ENCODE data around the gene RIPPLY1.

The RIPPLY1 gene, protein sequence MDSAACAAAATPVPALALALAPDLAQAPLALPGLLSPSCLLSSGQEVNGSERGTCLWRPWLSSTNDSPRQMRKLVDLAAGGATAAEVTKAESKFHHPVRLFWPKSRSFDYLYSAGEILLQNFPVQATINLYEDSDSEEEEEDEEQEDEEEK

DNA sequence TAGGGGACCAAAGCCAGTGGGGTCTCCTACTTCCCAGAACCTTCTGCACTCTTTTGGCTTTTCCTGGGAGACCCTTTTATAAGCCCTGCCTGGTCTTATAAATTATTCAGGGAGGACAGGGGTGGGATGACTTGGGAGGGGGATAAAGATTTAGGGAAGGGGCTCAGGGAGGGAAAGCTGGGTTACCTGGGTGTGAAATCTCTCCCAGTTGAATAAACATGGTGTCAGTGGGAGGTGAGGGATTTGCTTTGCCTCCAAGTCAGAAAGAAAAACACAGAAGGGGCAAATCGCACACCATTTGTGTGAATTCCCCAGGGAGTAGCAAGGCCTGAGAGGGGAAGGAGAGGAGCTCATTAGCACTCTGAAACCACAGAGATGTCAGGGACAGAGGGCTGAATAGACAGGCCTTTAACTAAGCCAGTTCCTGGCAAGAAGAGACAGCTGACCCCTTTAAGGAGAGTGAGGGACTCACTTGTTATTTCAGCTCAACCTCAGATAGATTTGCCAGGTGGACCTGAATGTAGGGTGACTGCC is at the start of gene RIPPLY1:
Gene RIPPLY1 (minus strand): TSS at position 51 of the 534 bp plus-strand sequence. CDS start 54 bp downstream, outside the sequence.
- no peak for DNase-seq

DNA sequence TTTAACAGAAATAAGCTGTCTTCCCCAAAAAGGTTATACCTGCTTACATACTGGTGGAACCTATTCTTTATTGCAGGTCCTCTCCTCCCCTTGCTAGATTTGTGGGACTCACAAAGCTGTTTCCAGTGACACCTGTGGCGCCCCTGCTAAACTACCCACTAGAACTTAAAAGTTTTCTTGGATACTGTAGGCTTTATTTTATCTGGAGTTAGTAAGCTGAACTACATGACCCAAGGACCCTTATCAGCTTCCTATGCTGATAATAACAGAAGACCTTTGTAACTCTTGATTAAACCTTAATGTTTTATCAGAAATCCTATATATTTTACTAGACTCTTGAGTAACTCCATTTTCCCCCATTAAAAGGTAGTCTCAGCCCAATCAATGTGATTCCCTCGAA is 49.4 kb upstream of the RIPPLY1 start:
- DNase-seq, result no peak

DNA sequence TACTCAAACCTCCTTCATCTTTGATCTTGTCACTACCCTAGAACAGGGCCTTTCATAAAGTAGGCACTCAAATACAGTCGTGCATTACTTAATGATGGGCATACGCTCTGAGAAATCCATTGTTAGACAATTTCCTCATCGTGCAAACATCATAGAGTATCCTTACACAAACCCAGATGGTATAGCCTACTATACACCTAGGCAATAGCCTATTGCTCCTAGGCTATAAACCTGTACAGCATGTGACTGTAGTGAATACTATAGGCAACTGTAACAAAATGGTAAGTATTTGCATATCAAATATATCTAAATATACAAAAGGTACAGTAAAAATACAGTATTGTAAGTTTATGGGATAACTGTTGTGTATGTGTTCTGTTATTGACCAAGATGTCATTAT is 48.9 kb upstream of the RIPPLY1 start:
- DNase-seq, result no peak

DNA sequence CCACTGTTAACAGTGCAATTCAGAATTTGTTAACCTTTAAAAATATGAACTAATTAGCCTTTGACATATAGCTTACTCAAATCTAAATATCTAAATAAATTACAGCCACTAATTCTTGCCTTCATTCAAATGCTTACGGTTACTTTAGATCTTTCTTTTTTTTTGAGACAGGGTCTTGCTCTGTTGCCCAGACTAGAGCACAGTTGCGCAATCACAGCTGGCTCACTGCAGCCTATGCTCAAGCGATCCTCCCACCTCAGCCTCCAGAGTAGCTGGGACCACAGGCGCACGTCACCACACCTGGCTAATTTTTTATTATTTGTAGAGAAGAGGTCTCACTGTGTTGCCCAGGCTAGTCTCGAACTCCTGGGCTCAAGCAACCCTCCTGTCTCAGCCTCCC is 48.1 kb upstream of the RIPPLY1 start:
- DNase-seq, result no peak

DNA sequence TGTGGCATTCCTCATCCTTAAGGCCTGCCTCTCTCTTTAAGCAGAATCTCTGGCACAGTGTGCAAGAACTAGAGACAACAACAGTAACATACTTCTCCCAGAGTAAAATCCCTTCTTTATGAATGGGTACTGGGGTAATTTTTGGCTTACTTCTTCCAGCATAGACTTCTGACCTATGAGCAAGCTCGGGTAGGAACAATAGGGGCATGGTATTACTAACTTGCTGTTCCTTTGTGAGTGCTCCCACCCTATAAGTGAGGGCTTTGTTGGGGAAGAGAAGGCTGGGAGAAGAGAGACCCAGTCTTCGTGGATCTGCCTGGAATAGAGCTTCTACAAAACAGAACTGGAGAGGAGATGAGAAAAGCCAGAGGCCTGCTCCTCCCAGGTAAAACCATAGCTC is 47.2 kb upstream of the RIPPLY1 start:
- DNase-seq, result no peak

DNA sequence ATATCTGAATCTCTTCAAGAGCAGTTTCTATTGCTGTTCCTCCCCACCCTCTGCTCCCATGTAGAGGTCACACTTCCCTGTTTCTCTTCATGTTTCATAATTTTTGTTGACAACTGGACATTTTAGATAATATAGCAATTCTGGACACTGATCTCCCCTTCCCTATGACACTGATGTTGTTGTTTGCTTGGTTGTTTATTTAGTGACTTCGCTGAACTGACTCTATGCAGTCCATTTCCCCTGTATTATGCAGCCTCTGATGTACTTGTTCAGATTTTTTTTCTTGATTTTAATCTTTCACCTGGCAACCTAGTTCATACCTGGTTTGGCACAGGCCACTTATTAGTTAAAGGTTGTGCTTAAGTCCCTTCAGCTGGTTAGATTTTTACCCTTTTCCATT is 46.2 kb upstream of the RIPPLY1 start:
- DNase-seq, result no peak

DNA sequence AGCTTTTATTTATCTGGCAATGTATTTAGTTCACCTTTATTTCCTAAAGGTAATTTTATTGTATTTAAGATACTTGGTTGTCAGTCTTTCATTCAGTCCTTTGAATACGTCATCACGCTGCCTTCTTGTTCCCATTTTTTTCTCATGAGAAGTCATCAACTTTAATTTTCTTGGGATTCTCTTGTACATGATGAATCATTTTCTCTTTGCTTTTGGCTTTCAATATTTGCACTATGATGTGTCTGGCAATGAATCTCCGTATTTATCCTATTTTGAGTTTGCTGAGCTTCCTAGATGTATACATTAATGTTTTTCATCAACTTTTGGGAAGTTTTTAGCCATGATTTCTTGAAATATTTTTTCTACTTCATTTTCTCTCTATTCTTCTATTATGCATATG is 45.5 kb upstream of the RIPPLY1 start:
- DNase-seq, result no peak

DNA sequence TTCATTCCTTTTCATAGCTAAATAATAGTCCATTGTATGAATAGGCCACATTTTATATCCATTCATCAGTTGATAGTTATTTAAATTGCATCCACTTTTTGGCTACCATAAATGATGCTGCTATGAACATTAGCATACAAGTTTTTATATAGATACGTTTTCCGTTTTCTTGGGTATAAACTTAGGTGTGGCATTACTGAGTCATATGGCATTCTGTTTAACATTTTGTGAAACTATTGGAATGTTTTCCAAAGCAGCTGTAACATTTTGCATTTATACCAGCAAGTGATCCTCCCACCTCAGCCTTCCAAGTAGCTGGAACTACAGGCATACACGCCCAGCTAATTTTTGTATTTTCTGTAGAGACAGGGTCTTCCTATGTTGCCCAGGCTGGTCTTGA is 43.3 kb upstream of the RIPPLY1 start:
- no peak for DNase-seq

DNA sequence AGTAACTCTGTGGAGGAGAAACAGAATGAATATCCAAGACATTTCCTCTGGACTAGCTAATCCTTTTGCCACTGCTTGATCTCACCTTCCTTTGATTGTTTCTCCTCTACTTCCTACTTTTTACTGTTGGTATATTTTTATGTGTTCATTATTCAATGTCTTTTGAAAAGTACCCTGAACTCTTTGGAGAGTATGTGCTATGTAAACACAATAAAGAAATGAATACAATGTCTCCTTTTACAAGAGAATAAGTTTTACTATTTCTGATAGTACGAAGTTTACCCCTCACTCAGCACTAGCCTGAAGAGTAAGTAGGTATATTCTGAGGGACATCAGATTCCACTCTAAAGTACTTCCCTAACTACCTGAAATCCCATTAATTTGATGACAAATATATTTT is 36.9 kb upstream of the RIPPLY1 start:
- DNase-seq, result no peak

DNA sequence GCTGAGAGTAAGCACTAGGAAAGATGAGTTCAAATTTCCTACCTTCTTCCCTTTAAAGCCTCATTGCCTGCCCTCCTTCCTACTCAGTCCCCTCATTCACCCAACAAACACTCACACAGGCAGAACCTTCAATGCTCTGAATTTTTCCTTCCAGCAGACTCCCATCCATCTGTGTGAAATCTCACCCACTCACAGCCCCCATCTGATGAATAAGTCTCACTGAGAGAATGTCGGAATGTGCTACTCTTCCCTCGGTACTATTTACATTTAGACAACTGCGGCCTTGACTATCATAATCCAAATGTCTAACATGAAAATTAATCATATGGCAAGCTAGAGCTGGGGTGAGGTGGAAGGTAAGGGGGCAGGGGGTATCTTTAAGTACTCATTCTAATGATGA is 36.4 kb upstream of the RIPPLY1 start:
- DNase-seq, result no peak

DNA sequence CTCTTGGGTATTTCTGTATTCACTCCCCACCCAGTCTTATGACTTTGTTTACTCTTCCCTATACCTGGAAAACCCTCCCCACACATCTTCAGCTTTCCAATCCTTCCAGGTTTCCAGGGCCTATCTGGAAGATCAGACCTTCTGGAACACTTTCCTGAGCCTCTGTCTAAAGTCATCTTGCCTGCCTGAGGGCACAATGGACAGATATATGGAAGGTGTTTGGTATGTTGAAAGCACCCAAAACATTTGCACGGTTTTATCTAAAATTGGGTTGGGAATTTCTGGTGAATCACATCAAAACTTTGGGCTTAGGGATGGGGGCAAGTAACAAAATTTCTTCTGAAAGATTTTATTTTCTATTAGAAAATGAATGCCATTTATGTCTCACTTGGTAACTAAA is 33.1 kb upstream of the RIPPLY1 start:
- DNase-seq, result no peak

DNA sequence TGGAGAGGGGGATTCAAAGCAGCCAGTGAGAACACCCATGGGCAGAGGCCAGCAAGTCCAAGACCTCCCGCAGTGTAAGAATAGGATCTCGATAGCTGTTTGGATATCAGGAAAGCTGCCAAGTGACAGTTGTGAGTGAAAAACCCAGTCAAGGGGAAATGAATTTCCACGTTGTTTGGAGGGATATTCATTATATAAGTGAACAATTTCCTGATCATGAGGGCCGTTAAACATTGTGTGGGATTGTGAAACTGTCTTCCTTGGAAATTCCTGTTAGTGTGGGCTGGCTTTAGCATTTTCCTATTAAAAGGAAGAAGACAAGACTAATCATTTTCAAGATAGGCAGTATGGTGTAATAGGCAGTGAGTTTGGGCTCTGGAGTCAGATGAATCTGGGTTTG is 32.0 kb upstream of the RIPPLY1 start:
- no peak for DNase-seq

DNA sequence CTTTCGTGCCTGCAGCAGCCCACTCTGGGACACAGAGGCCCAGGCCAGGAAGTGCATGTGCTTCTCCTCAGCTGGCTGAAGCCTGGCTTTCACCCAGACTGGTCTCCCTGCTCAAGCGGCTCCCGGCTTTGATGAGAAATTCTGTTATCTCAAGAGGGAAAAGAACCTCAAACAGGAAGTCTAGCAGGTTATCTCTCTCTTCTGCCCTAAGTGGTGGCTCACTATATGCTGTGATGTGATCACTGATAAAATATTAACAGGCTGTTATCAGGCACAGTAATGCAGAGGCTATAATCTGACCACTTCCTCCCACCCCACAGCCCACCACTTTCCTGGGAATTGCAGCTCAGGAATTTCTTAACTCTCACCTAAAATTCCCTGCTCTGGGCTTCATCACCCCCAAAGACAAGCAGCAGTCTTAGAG is 30.4 kb upstream of the RIPPLY1 start:
- DNase-seq, result no peak

DNA sequence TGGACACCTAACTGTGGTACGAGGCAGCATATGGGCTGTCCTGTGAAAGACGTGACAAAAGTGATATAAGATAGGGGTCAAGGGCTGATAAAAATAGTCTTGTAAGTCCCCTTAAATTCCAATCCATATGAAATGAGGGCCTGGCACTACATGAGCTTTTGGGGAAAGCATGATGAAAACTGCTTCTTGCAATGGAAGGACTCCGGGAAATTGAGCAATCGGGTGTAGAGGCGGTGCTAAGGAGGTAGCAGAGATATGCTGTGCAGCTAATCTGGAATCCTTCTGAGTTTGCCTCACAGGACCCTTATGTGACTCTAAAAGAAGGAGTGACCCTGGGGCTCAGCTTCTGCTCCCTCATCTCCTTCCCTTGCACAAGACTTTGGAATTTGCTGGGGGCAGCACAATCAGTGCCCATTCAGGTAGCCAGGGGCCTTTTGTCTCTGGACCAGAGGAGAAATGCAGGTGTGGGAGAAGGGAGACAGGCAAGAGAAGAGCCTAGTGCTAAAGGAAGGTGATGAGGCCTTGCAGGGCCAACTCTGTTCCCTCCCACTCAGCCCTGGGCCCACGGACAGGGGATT is 29.9 kb upstream of the RIPPLY1 start:
- DNase-seq, result no peak

DNA sequence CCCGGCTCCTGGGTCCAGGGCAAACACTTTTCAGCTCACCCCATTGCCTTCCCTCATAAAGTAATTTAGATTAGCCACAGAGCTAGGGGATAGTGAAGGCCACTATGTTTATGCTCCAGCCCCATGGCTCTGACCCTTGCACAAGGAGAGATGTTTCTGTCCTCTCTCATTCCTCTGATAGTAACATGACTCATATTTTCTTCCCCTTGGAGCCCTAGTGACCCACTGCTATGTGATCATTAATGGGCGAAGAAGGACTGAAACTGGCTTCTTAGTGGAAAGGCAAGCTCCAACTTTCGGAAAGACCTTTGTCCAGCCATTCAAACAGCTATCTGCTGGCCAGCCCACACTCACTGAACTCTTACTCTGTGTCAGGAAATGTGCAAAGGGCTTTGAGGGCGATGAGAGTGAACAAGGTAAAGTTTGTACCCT is 29.4 kb upstream of the RIPPLY1 start:
- no peak for DNase-seq

DNA sequence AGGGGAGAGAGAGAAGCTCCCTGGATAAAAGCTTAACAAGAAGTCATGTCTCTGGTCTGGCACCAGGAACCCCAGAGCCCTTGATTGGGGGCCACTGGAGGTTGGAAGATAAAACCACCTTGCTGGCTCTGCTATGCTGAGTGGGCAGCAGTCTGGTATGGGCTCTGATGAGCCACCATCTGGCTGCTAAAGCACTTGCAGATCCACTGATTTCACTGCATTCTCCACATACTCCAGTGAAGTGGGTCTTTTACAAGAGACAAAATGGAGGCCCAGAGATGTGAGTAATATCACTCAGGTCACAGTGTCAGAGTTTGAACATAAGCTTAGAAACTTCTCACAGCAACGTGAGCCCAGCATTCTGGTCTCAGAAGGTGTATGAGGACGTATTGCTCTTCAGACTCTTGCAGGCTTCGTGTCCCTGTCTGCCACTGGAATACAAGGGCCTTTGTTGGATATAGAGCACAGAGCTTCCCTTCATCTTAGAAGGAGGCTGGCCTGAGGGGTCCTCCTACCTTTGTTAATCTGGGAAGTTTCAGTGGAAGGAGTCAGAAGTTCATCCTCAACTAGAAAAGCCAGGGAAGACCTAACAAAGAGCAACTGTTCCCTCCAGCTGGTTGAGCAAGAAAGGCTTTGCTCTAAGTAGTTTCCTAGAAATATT is 28.8 kb upstream of the RIPPLY1 start:
- DNase-seq, result no peak

DNA sequence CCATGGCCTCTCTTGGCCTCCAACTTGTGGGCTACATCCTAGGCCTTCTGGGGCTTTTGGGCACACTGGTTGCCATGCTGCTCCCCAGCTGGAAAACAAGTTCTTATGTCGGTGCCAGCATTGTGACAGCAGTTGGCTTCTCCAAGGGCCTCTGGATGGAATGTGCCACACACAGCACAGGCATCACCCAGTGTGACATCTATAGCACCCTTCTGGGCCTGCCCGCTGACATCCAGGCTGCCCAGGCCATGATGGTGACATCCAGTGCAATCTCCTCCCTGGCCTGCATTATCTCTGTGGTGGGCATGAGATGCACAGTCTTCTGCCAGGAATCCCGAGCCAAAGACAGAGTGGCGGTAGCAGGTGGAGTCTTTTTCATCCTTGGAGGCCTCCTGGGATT is 25.1 kb upstream of the RIPPLY1 start:
- DNase-seq, result no peak

DNA sequence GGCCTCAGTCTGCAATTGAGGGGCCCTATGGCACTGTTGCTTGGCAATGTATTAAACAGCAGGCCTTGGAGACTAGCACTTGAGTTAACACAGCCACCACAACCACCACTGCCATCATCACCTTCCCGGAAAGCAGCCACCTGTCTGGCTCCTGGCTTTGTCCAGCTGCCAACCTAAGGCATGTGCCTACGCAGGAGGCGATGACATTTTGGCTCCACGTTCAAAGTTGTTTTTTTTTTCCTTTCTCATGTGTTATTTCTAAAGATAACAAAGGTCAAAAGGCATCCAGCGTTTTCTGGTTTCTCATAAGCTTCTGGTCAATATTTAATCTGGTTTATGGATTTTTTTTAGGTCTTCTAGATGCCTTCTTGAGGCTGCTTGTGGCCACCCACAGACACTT is 24.6 kb upstream of the RIPPLY1 start:
- DNase-seq, result no peak

DNA sequence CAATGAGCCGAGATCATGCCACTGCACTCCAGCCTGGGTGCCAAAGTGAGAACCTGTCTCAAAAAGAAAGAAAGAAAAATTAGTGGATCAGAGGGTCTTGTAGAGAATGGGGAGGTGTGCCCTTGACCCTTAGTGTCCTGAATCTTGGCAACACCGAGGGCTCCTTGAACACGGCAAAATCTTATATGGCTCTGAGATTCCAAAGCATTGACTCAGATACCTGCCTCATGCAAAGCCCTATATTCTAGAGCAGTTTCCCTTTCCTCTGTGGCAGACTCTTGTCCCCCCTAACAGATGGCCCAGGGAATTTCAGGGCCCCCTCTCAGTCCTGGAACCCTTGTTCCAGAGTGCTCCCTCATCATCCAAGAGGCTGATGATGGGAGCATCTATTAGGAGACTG is 23.9 kb upstream of the RIPPLY1 start:
- DNase-seq, result no peak

DNA sequence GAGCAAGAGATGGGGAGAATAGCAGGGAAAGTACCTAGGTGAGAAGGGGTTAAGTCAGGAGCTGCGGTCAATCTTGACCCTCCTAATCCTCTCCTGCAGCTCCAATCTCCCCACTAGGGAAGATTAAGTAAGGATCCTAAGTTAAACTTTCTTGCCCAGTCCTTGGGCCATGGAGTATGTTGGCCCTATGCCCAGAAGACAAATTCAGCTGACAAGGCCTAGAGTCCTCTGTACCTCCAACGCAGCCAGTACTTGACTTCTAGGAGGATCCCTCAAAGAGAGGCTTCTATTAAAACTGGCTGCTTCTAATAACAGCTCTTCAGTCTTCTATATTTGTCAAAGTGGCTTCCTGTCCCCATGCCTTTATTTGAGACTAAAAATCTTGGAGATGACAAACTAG is 18.5 kb upstream of the RIPPLY1 start:
- no peak for DNase-seq

DNA sequence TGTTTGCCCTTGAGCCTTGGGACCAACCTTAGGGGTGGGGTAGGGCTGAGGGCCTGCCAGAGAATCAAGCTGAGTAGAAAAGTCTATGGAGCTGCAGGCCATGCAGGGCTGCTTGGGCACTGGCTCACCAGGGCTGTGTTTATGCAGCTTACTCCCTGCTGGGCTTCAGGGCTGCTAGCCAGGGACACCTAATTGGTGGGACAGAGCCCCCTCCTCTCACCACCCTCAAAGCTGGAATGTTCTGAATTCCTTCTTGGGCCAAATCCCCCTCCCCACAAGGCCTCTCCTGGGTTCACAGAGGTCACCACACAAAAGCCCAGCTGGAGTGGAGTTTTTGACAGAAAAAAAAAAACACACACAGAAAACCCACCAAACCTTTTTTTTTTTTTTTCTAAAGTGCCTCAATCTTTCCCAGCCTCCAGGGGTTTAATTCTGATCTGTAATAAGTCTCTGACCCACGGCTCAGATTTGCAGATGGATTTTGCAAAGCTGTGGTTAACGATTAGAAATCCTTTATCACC is 16.9 kb upstream of the RIPPLY1 start, which contains the start of gene CLDN2:
Gene CLDN2 (plus strand): TSS at position 471 of the 521 bp plus-strand sequence. CDS start 7,827 bp downstream, outside the sequence.
- DNase-seq, result no peak

DNA sequence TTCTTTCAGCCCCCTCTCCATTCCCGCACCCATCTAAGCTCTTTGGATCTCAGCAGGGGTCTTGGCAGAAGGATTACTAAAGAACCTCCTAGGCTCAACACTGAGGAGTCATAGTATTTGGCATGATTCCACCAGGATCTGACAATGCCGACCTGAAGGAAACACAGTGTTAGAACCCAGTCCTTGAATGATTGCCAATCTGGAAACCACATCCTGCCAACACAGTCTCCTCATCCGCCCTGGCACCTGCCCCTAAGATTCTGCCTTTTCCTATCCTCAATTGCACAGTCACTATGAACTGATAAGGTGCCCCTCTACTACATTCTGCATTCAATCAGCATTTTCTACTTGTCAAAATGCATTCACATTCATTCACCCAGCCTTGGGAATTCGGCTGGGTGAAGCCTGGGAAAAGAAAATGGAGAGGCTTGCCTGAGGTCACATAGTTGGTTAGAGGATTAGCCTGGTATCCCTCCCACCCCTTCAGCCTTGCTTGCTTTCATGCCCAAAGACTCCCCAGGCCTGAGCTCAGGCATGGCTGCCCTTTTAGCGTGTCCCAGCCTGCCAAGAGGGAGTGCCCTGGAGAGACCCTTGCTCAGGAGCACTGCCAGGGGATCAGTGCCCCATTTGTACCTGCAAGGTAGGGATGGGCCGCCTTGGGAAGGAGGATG is 14.8 kb upstream of the RIPPLY1 start:
- DNase-seq, result no peak

DNA sequence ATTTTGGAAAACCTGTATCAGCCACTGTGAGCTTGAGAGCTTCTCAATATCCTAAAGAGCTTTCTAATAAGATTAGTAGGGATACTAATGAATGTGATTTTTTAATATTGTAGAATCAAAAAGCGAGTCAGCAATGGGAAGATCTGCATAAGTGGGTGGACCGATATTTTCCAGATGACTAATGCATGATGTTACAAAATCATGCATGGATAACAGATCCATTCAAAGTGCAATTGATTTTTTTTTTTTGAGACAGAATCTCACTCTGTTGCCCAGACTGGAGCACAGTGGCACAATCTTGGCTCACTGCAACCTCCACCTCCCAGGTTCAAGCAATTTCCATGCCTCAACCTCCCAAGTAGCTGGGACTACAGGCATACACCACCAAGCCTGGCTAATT is 9.7 kb upstream of the RIPPLY1 start:
- DNase-seq, result no peak

DNA sequence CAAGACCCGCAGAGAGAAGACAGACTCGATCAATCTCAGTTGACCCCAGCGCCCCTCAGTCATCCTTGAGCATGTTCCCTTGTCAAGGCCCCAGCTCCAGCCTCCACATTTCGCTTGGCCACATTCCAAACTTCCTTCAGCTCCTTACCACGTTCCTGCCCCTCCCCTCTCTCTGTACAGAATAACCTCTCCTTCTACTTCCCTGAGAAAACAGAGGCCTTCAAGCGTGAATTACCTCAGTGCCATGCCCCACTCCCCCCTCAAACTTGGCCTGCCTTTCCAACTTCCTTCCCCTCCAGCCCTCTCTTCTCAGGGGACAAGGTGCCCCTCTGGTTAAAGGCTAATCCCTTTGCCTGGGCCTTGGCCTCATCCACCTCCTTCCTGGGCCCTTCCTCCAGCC is 3.2 kb upstream of the RIPPLY1 start:
- no peak for DNase-seq

All from activated CD4-positive, CD25-positive, alpha-beta regulatory T cell treated with anti-CD3 and anti-CD28 coated beads, Interleukin-2, amount 50 U/mL, for 72 hours (primary cell).